VCaP (cell line): ENCODE results near the gene ITGA11.

Experiments
- H3K27ac ChIP-seq: fragments of 450-650 bp; 2 replicates; pipeline ENCODE4 v1.5.1; 2017
- TF ChIP-seq, protein P1 (sequence below): fragments of 450-650 bp; conservative IDR thresholded peaks from 2 replicates; pipeline ENCODE4 v1.5.1; 2017; ENCODE audit warnings: mild to moderate bottlenecking, moderate library complexity

Gene ITGA11

DNA sequence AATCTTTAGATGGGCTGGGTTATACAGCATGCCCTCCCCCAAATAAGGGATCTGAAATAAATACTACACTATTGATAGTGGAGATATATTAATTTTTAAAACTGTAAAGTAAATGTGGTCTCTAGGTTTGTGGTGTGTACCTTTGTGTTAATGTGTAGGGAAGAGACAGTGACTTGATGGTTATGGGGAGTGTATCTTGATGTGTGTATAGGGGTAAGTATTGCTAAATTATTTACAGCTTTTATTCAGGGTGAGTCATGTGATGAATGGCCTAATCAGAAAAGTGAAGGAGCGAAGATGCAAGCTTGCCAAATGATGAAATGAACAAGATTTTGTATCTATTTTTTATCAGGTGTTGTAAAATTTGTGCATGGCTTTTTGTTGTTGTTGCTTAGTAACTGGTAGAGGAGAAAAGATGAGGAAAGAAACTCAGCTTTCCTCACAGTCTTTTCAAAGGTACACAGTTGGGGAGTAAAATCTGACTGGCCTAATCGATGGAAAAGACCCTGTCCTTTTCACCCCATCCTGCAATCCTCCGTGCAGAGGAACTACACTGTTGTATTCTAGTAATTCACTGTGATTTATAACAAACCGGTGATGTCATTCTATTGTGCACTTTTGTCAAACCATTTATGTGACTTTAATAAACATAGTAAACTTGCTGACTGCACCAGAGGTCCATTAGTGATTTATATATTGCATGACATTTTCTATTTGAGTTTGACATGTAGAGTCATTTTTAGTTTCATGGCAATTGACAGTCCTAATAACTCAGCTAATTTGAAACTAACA, 136.8 kb downstream of the ITGA11 start:
- no peak overlapping the region; the same call in 1 of the 2 replicates for H3K27ac ChIP-seq
- TF ChIP-seq, protein P1, sequence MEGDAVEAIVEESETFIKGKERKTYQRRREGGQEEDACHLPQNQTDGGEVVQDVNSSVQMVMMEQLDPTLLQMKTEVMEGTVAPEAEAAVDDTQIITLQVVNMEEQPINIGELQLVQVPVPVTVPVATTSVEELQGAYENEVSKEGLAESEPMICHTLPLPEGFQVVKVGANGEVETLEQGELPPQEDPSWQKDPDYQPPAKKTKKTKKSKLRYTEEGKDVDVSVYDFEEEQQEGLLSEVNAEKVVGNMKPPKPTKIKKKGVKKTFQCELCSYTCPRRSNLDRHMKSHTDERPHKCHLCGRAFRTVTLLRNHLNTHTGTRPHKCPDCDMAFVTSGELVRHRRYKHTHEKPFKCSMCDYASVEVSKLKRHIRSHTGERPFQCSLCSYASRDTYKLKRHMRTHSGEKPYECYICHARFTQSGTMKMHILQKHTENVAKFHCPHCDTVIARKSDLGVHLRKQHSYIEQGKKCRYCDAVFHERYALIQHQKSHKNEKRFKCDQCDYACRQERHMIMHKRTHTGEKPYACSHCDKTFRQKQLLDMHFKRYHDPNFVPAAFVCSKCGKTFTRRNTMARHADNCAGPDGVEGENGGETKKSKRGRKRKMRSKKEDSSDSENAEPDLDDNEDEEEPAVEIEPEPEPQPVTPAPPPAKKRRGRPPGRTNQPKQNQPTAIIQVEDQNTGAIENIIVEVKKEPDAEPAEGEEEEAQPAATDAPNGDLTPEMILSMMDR, result no peak

DNA sequence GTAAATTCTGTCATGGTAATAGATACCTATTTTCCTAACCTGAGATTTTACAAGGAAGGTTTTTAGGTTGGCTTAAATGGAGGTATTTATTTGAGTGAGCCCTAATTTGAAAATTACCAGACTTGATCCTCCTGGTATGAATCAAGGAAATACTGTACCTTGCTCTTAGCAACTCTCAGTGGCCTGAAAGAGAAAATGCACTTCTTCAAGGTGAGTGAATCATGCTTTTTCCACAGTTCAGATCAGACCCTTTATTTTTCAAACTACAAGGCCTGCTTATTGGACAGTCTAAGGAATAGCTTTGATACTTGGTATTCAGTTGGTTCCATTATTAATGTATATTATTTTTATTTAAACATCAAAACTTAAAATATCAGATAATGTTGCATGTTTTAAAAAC, 139.0 kb downstream of the ITGA11 start:
- H3K27ac ChIP-seq, result no peak overlapping the region

DNA sequence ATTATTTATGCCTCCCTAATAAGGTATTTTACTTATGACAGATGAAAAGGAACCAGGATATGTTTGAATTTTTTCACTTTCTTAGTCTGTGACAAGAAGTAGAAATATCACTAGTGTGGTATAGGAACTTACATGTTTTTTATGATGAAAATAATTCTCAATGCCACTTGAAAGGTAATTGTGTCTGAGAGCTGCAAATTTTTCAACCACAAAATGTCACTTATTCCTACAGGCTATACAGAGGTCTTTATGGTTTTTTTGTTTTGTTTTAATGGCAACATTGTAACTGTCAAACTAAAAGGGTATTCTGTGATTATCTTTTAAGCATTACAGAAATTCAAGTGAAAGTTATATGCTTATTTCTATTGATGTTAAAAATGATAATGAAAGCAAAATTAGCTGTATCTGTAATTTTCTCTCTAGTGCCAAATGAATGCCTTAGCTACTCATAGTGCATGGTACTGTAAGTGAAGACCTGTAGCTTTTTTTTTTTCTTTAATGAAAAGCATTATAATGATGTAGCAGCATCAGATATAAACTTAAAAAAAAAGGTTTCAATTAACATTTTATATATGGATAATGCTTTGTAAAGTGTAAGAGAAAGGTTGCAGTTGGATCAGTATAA, 139.7 kb downstream of the ITGA11 start:
- no peak overlapping the region for H3K27ac ChIP-seq
- TF ChIP-seq, protein P1, result no peak

More for the DNA sequence above, 139.0 kb downstream of the ITGA11 start:
- TF ChIP-seq, protein P1, result no peak

DNA sequence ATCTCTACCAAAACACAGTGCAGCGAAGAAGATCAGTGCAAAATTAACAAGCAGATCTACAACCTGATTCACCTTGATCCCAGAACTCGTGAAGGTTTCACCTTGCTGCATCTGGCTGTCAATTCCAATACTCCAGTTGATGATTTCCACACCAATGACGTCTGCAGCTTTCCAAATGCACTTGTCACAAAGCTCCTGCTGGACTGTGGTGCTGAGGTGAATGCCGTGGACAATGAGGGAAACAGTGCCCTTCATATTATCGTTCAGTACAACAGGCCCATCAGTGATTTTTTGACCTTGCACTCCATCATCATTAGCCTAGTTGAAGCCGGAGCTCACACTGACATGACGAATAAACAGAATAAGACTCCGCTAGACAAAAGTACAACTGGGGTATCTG, 141.2 kb downstream of the ITGA11 start:
- TF ChIP-seq, protein P1, result no peak
- H3K27ac ChIP-seq, result no peak overlapping the region

DNA sequence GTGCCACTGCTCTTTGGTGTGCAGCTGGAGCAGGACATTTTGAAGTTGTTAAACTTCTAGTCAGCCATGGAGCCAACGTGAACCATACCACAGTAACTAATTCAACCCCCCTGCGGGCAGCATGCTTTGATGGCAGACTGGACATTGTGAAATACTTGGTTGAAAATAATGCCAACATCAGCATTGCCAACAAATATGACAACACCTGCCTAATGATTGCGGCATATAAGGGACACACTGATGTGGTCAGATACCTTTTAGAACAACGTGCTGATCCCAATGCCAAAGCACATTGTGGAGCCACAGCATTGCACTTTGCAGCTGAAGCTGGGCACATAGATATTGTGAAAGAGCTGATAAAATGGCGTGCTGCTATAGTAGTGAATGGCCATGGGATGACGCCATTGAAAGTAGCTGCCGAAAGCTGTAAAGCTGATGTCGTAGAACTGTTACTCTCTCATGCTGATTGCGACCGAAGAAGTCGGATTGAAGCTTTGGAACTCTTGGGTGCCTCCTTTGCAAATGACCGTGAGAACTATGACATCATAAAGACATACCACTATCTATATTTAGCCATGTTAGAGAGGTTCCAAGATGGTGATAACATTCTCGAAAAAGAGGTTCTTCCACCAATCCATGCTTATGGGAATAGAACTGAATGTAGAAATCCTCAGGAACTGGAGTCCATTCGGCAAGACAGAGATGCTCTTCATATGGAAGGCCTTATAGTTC, 142.2 kb downstream of the ITGA11 start:
- TF ChIP-seq, protein P1, result no peak

DNA sequence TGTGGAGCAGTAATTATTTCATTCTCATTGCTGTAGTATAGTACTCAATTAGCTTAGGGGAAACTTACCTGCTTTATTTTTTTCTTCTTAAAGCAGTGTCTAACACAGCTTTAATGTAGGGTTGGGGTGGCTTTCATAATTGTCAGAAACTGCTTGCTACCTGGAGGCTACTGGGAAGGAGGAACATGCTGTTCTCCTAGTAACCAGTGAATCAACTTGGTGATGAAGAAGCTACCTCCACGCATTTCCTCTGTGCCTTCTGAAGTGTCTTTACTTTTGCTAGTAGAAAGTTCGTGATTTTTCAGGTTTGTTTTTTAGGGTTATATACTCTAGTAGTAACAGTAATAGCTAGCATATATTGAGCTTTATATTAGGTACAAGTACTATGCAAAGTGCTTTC, 142.9 kb downstream of the ITGA11 start:
- H3K27ac ChIP-seq, result no peak overlapping the region
- TF ChIP-seq, protein P1, result no peak

More for the DNA sequence above, 142.2 kb downstream of the ITGA11 start:
- H3K27ac ChIP-seq, result no peak overlapping the region

DNA sequence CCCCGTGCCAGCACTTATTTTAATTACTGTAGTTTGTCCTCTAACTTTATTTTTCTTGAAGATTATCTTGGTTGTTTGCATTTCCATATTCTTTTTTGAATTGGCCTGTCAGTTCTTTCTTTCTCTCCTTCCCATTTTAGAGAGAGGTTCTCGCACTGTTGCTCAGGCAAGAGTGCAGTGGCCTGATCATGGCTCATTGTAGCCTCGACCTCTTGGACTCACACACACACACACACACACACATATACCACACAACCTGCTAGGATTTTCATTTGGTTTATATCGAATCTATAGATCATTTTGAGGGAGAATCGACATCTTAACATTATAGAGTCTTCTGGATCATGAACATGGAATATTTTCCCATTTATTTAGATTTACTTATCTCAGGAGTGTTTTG, 145.7 kb downstream of the ITGA11 start:
- TF ChIP-seq, protein P1, result no peak

More for the DNA sequence above, 145.7 kb downstream of the ITGA11 start:
- no peak overlapping the region for H3K27ac ChIP-seq
